PC-3 (cell line): Measurements from ENCODE around the gene SWT1.

Experiments
- CTCF ChIP-seq: fragments of 300-600 bp; sonication (generic); conservative IDR thresholded peaks from 2 replicates; pipeline ENCODE4 v1.5.1; 2017; ENCODE audit warnings: antibody characterized with exemption, low read depth, mild to moderate bottlenecking, low read length
- EZH2 ChIP-seq: fragments of 300-600 bp; sonication (generic); IDR thresholded peaks from one replicate; pipeline ENCODE4 v1.6.1; 2017; ENCODE audit warnings: antibody characterized with exemption, mild to moderate bottlenecking, low read length; ENCODE audit not compliant: unreplicated experiment
- EZH2phosphoT487 ChIP-seq: fragments of 300-600 bp; sonication (generic); IDR thresholded peaks from 2 replicates; pipeline ENCODE4 v1.6.1; 2018; ENCODE audit warnings: mild to moderate bottlenecking, antibody characterized with exemption, low read length, borderline replicate concordance

GRCh38 chr1:185262151-185262550, 105.2 kb downstream of the SWT1 start:
- TF ChIP-seq CTCF (no peak), EZH2 (no peak), EZH2phosphoT487 (no peak)
